ENCODE data around the gene NDUFV1.
"Not testable (repeated sequence)": the region's sequence is repeated elsewhere in the genome, so short reads cannot be mapped to it uniquely, and the experiment has no call there.

The NDUFV1 gene

DNA sequence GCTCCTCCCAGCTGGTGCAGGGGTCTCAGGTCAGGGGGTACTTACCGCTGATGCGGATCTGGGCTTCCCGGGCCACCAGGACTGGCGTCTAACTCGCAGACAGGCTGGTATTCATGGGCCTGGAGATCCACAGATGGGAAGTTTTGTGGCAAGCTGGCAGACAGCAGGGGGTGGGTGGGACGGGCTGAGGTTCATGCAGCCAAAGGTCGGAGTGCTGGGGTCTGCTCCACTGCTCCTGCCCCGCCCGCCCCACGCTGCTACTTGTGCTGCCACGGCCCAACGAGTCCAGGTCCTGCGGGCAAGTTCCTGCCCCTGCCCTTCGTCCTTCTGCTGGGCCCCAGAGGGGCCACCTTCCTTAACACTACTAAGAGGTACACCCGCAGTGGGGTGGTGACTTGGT lies 40.7 kb downstream of the NDUFV1 start:
- H3K4me1 Mint-ChIP-seq: peaks cover 37% of the 10 kb centered on the region
- no peaks in the 10 kb centered on the region for H3K36me3 Mint-ChIP-seq
- H3K9me3 Mint-ChIP-seq: no peaks in the 10 kb centered on the region
- no peak overlapping the region for H3K27ac Mint-ChIP-seq
- no peak overlapping the region for H3K4me3 Mint-ChIP-seq
- no peaks in the 10 kb centered on the region for H3K27me3 Mint-ChIP-seq

DNA sequence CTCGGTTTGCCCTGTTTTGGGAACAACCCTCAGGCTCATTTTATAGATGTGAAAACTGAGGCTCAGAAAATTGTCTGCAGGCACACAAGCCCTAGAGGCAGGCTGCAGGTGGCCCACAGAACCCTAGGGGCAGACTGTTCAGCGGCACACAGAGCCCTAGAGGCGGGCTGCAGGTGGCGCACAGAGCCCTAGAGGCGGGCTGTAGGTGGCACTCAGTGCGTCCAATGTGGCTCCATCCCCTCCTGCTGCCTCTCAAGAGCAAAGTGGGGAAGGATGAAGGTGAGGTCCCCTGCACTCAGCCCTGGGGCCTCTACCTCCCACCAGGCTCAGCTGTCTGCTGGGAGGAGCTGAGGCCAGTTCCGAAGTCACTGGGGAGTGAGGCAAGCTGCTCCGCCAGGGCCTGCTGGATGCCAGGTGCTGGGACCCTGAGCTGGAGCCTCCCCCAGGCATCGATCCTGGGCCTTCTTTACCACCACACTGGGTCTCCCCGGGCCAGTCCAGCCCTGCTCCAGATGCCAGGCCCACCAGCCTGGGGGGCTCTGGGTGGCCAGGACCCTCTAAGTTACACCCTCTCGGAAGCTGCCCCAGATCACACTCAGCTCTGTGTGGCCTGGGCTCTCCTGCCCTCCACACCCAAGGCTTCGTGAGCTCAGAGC lies 41.5 kb downstream of the NDUFV1 start:
- no peaks in the 10 kb centered on the region for H3K27me3 Mint-ChIP-seq
- H3K36me3 Mint-ChIP-seq: no peaks in the 10 kb centered on the region
- peaks cover 37% of the 10 kb centered on the region for H3K4me1 Mint-ChIP-seq
- no peaks in the 10 kb centered on the region for H3K9me3 Mint-ChIP-seq
- H3K4me3 Mint-ChIP-seq: no peak overlapping the region
- H3K27ac Mint-ChIP-seq: no peak overlapping the region

DNA sequence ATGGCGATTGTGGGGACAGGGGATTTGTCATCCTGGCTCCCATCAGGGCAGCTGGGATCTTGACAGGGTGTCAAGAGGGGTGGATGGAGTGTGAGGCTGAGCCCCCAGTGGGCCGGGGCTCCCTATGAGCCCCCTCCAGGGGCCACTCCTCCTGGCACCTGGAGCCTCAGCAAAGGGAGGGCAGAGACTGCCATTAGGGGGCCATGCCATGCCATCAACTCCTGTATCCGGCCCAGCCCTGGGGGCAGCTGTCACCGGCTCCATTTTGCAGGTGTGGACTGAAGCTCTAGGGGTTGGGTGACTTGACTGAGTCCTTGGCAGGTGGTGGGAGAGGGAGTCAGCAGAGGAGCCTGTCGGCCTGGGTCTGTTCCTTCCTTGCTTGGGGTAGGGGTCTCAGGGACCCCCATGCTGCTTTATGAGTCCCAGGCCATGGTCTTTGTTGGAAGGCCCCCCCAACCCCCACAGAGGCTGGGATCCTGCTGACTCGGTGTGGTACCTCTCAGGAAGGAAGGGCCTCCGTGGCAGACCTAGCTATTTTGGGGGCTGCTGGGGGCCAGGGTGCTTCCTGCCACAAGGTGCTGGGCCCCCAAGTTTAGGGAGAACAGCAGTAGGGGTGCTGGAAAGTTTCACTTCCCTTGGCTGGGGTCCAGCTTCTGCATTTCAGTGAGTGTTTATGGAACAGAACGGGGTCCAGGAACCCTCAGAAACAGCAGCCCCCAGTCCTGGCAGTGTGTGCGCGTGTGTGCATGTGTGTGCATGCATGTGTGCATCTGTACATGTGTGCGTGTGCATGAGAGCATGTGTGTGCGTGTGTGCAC lies 42.3 kb downstream of the NDUFV1 start:
- Mint-ChIP-seq H3K36me3 (no peaks in the 10 kb centered on the region), H3K27ac (no peak overlapping the region), H3K4me3 (no peak overlapping the region), H3K4me1 (peaks cover 37% of the 10 kb centered on the region), H3K9me3 (no peaks in the 10 kb centered on the region), H3K27me3 (no peaks in the 10 kb centered on the region)

DNA sequence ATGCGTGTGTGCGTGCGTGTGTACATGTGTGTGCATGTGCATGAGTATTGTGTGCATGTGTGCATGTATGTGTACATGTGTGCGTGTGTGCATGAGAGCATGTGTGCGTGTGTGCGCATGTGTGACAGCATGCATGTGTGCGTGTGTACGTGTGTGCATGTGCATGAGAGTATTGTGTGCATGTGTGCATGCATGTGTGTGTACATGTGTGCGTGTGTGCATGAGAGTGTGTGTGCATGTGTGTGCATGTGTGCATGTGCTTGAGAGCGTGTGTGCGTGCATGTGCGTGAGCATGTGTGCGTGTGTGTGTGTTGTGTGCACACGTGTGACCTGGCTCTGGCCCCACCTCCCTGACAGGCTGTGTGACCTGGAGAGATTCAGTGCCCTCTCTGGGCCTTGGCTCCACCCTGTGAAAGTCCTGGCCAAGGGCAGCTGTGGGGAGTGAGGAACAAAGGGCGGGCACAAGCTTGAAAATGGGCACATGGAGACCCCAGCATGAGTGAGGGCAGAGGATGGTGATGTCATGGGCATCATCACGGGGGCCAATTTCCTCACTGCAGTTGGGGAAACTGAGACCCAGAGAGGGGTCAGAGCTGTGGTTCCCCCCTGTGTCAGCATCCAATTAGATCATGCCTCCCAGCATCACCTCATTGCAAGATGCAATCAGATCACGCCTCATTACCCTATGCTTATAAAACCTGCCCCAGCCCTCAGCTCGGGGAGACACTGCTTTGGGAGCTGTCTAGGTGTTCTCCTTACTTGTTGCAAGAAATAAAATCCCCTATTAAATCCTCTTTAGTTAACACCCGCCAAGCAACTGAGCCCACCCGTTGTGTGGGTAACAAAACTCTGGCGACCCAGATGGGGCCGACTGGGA lies 43.1 kb downstream of the NDUFV1 start:
- Mint-ChIP-seq H3K27me3 (no peaks in the 10 kb centered on the region), H3K4me1 (peaks cover 37% of the 10 kb centered on the region), H3K27ac (peak overlapping the region; percentile 95), H3K9me3 (no peaks in the 10 kb centered on the region), H3K36me3 (no peaks in the 10 kb centered on the region), H3K4me3 (peak overlapping the region; percentile 91)

DNA sequence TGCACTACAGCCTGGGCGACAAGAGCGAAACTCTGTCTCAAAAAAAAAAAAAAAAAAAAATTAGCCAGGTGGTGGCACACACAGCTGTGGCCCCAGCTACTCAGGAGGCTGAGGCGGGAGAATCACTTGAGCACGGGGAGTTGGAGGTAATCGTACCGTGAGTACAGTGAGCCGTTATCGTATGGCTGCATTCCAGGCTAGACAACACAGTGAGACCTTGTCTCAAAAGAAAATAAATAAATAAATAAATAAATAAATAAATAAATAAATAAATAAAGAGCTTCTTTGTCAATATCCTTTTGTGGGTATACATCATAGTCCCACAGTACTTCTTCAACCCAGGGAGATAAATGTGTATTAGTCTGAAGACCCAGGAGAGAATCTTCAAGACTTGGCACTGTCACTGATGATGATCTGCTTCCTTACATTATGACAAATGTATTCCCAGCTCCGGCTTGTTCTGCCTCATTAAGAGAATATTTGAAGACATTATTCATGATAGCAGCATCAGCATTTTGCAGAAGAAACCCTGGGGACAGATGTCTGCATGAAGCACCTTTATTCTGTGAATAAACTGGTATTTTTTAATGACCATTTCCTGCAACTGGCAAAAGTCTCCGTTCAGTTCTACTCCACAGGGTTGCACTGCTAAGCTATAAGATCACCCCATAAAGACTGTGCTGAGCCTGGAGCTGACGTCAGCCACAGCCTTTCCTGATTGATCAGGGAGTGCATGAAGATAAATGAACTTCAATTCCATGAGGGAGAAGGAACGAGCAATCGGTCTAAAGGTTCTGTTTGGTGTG lies 45.4 kb downstream of the NDUFV1 start:
- no peaks in the 10 kb centered on the region for H3K9me3 Mint-ChIP-seq
- H3K4me3 Mint-ChIP-seq: no peak overlapping the region
- H3K4me1 Mint-ChIP-seq: peaks cover 24% of the 10 kb centered on the region
- no peaks in the 10 kb centered on the region for H3K36me3 Mint-ChIP-seq
- no peak overlapping the region for H3K27ac Mint-ChIP-seq
- no peaks in the 10 kb centered on the region for H3K27me3 Mint-ChIP-seq

DNA sequence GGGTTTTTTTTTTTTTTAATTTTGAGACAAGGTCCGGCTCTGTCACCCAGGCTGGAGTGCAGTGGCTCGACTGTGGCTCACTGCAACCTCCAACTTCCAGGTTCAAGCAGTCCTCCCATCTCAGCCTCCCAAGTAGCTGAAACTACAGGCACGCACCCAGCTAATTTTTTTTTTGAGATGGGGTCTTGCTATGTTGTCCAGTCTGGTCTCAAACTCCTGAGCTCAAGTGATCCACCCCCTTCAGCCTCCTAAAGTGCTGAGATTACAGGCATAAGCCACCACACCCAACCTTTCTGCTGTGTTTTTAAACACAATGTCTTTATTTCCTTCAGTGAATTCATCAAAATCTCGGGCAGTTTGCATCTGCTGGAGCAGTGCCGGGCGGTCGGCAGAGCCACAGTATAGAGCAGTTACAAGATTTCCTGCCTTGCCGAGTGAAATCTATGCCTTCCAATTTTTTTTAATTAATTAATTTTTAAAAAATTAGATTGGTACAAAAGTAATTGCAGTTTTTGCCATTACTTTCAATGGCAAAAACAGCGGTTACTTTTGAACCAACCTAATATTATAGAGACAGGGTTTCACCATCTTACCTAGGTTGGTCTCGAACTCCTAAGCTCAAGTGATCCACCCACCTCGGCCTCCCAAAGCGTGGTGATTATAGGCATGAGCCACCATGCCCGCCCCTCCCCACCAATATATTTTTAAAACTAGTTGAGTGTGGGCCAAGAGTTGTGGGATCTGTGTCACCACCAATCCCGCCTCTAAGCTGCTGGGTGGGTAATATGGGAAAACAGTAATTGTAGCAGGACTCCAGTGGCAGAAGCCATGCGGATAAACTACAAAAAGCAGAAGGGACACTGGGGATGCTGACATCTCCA lies 46.5 kb downstream of the NDUFV1 start:
- no peaks in the 10 kb centered on the region for H3K36me3 Mint-ChIP-seq
- H3K27me3 Mint-ChIP-seq: no peaks in the 10 kb centered on the region
- H3K4me1 Mint-ChIP-seq: peaks cover 17% of the 10 kb centered on the region
- H3K4me3 Mint-ChIP-seq: no peak overlapping the region
- H3K9me3 Mint-ChIP-seq: no peaks in the 10 kb centered on the region
- H3K27ac Mint-ChIP-seq: no peak overlapping the region

DNA sequence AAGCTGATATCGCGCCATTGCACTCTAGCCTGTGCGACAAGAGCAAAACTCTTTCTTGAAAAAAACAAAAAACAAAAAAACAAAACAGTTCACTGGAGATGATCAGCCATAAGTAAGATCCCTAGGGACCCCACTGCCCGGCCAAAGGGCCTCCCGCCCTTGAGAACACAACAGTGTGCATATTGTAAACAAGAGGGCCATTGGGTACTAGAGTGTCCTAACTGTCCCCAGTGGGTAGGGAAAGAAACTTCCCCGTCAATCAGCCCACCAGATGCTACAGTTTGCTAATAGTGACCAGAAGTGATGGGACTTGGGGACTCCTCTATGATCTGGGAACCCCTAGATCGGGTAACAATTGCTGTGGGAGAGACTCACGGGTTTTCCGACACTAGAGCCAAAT lies 47.5 kb downstream of the NDUFV1 start:
- H3K27me3 Mint-ChIP-seq: no peaks in the 10 kb centered on the region
- H3K36me3 Mint-ChIP-seq: no peaks in the 10 kb centered on the region
- no peak overlapping the region for H3K4me3 Mint-ChIP-seq
- H3K9me3 Mint-ChIP-seq: no peaks in the 10 kb centered on the region
- H3K27ac Mint-ChIP-seq: no peak overlapping the region
- H3K4me1 Mint-ChIP-seq: peaks cover 14% of the 10 kb centered on the region

DNA sequence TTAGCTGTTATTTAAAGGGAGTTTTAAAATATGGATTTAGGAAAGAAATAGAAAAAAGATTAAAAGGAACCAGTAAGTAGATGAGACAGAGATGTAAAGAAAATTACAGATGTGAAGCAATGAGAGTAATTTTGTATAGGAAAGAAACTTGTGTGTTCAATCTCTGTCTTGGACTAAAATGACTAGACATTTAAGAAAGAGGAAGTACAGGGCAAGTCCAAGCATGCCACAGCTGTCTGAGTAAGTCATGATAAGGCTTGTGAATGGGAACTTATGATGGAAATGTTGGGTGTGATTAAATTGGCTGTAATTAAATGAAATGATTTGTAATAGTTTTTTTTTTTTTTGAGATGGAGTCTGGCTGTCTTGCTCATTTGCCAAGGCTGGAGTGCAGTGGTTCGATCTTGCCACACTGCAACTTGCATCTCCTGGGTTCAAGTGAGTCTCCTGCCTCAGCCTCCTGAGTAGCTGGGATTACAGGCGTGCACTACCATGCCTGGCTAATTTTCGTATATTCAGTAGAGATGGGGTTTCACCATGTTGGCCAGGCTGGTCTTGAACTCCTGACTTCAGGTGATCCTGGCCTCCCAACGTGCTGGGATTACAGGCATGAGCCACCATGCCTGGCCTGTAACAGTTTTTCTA lies 49.7 kb downstream of the NDUFV1 start:
- Mint-ChIP-seq H3K9me3 (no peaks in the 10 kb centered on the region), H3K27me3 (no peaks in the 10 kb centered on the region), H3K4me1 (no peaks in the 10 kb centered on the region), H3K36me3 (no peaks in the 10 kb centered on the region), H3K4me3 (no peak overlapping the region), H3K27ac (no peak overlapping the region)

DNA sequence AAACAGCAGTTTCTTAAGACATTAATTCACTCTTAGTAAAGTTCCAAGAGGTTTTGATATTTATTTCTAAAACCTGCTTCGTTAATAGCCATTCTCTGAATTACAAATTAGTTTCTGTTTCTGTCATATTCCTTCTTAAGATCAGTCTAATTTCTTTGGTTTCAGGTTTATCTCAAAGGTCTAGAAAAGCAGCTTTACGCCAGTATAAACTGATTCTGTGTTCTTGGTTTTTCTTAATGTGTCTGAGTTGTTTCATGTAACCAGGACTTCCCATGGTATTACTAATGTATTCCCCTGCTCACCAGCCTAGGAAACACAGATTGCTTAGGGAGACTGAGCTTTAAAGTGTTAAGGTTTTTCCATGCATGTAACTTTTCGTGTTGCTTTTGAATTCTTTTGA lies 50.6 kb downstream of the NDUFV1 start:
- H3K27ac Mint-ChIP-seq: no peak overlapping the region
- no peaks in the 10 kb centered on the region for H3K36me3 Mint-ChIP-seq
- H3K4me3 Mint-ChIP-seq: no peak overlapping the region
- H3K9me3 Mint-ChIP-seq: no peaks in the 10 kb centered on the region
- H3K4me1 Mint-ChIP-seq: no peaks in the 10 kb centered on the region
- no peaks in the 10 kb centered on the region for H3K27me3 Mint-ChIP-seq

DNA sequence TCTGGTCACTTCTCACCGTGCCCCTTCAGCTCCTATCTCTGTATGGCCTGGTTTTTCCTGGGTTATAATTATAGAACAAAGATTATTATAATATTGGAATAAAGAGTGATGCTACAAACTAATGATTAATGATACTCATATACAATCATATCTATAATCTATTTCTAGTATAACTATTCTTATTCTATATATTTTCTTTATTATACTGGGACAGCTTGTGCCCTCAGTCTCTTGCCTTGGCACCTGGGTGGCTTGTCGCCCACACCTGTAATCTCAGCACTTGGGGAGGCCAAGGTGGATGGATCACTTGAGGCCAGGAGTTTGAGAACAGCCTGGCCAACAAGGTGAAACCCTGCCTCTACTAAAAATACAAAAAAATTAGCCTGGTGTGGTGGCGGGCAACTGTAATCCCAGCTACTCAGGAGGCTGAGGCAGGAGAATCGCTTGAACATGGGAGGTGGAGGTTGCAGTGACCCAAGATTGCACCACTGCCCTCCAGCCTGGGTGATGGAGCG lies 53.0 kb downstream of the NDUFV1 start:
- not testable (repeated sequence) for H3K4me1 Mint-ChIP-seq, H3K4me3 Mint-ChIP-seq, H3K27ac Mint-ChIP-seq, H3K9me3 Mint-ChIP-seq, H3K27me3 Mint-ChIP-seq, H3K36me3 Mint-ChIP-seq

DNA sequence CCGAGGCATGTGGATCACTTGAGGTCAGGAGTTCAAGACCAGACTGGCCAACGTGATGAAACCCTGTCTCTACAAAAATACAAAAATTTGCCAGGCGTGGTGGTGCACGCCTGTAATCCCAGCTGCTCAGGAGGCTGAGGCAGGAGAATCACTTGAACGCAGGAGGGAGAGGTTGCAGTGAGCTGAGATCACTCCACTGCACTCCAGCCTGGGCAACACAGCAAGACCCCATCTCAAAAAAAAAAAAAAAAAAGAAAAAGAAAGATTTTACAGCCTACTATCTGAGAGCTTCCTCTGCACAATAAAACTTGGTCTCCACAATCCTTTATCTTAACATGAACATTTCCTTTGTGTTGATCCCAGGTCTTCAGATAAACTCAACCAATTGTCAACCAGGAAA lies 54.0 kb downstream of the NDUFV1 start:
- H3K27ac Mint-ChIP-seq, H3K36me3 Mint-ChIP-seq, H3K4me3 Mint-ChIP-seq, H3K27me3 Mint-ChIP-seq, H3K4me1 Mint-ChIP-seq, H3K9me3 Mint-ChIP-seq: not testable (repeated sequence)
